ENCODE results near the gene SDHA.
"Not testable (repeated sequence)": the region's sequence is repeated elsewhere in the genome, so short reads cannot be mapped to it uniquely, and the experiment has no call there.

DNA sequence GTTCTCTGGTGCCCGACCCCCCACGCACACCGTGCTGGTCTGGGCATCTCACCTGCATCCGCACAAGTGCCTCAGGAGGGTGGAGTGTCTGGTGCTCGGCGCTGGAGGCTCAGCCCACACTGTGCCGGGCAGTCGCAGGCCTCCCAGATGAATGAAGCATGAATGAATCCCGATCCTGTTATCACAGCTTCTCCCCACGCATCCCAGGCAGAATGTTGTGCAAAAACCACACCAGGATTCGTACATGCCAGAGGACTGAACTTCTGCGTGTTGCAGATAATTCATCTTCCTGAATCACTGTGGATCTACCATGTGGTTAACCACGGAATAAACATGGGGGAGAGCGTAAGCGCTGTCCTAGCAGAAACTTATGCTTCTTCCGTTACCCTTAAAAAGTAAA is 78.8 kb downstream of the SDHA start:
- TF ChIP-seq, protein P1, sequence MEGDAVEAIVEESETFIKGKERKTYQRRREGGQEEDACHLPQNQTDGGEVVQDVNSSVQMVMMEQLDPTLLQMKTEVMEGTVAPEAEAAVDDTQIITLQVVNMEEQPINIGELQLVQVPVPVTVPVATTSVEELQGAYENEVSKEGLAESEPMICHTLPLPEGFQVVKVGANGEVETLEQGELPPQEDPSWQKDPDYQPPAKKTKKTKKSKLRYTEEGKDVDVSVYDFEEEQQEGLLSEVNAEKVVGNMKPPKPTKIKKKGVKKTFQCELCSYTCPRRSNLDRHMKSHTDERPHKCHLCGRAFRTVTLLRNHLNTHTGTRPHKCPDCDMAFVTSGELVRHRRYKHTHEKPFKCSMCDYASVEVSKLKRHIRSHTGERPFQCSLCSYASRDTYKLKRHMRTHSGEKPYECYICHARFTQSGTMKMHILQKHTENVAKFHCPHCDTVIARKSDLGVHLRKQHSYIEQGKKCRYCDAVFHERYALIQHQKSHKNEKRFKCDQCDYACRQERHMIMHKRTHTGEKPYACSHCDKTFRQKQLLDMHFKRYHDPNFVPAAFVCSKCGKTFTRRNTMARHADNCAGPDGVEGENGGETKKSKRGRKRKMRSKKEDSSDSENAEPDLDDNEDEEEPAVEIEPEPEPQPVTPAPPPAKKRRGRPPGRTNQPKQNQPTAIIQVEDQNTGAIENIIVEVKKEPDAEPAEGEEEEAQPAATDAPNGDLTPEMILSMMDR (IDR thresholded peaks at IDR 0.05): not testable (repeated sequence)
- TF ChIP-seq POLR2AphosphoS5 (IDR thresholded peaks at IDR 0.05): not testable (repeated sequence)
